Measurements from ENCODE around the gene MYO16. TPM values are rescaled to one million over a fixed set of nuclear protein-coding genes. Genes with fewer than 3 reads are reported as not detected.

Gene MYO16
- total and polyA plus RNA-seq, 2 donors, result 0.16 to 0.19 TPM

DNA sequence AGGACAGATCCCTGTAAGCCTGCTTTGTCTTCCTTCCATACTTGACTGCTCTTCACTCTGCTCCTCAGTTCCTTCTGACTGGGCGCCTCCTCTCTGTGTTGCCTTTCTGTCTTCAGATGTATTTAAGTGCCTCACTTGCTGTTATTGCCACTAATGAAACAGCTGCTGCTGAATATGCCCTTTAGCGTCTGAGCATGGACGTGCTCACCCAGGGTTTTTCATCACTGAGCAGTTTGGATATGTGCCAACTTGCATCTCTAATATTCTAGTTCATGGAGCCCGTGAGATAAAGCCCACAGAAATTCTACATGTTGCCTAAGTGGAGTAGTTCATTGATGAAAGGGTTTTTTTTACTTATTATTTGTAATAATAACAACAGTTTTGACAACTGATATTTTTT is 198.2 kb downstream of the MYO16 start:
- no peak for DNase-seq (ENCODE audit: low read depth in 6 of 9, low spot score in 9 of 9)
- Histone ChIP-seq H3K36me3 (ENCODE audit: control insufficient read depth in 2 of 2, insufficient read depth in 2 of 2, low read length in 1 of 2) (no peaks in the 10 kb centered on the region), H3K27me3 (ENCODE audit: control insufficient read depth in 2 of 2, insufficient read depth in 1 of 2, low read length in 1 of 2) (no peaks in the 10 kb centered on the region), H3K27ac (ENCODE audit: low read depth in 1 of 2, low read length in 1 of 2) (no peak overlapping the region), H3K9me3 (ENCODE audit: control insufficient read depth in 2 of 2, insufficient read depth in 1 of 2, low read length in 1 of 2) (no peaks in the 10 kb centered on the region), H3K4me1 (ENCODE audit: control insufficient read depth in 2 of 2, insufficient read depth in 2 of 2, low read length in 2 of 2) (no peaks in the 10 kb centered on the region), H3K4me3 (ENCODE audit: low read length in 2 of 2) (no peak overlapping the region)
- WGBS, result 92% methylated on average over 4 of the region's 4 CpGs

DNA sequence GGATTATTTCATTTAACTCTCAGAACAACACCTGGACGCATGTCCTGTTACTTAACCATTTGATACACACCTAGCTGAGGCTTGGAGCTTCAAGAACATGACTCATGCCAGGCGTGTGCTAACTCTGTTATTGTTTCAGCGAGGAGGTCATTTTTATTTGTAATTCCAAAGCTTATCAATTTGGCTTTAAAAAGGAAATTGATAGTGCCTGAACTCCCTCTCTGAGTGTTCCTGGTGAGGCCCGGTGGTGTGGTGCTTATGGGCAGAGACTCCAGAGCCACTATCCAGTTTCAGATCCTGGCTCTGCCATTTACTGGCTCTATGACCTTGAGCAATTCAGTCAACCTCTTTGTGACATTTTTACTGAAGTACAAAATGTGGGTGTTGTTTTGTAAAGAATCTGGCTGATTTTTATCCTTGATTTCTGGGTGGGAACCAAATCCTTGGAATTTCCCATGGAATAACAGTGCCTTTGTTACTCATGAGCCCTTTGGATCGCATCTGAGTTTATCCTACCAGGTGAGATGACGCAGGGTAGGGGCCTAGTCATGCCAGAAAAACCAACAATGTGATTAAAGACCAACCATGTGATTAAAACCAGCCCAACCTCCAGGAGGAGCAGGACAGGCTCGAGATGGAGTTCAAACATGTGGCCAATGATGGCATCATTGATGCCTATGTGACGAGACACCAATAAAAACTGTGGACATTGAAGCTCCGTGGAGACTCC is 198.8 kb downstream of the MYO16 start:
- Histone ChIP-seq H3K27ac (ENCODE audit: low read depth in 1 of 2, low read length in 1 of 2) (no peak overlapping the region), H3K36me3 (ENCODE audit: control insufficient read depth in 2 of 2, insufficient read depth in 2 of 2, low read length in 1 of 2) (no peaks in the 10 kb centered on the region), H3K4me3 (ENCODE audit: low read length in 2 of 2) (no peak overlapping the region), H3K9me3 (ENCODE audit: control insufficient read depth in 2 of 2, insufficient read depth in 1 of 2, low read length in 1 of 2) (no peaks in the 10 kb centered on the region), H3K27me3 (ENCODE audit: control insufficient read depth in 2 of 2, insufficient read depth in 1 of 2, low read length in 1 of 2) (no peaks in the 10 kb centered on the region), H3K4me1 (ENCODE audit: control insufficient read depth in 2 of 2, insufficient read depth in 2 of 2, low read length in 2 of 2) (no peaks in the 10 kb centered on the region)
- WGBS, result 80% methylated on average over 9 of the region's 9 CpGs
- DNase-seq (ENCODE audit: low read depth in 6 of 9, low spot score in 9 of 9), result no peak

GRCh38 chr13:108830916-108831315 is 201.5 kb downstream of the MYO16 start:
- Histone ChIP-seq H3K4me3 (ENCODE audit: low read length in 2 of 2) (no peak overlapping the region), H3K9me3 (ENCODE audit: control insufficient read depth in 2 of 2, insufficient read depth in 1 of 2, low read length in 1 of 2) (no peaks in the 10 kb centered on the region), H3K27me3 (ENCODE audit: control insufficient read depth in 2 of 2, insufficient read depth in 1 of 2, low read length in 1 of 2) (no peaks in the 10 kb centered on the region), H3K27ac (ENCODE audit: low read depth in 1 of 2, low read length in 1 of 2) (no peak overlapping the region), H3K4me1 (ENCODE audit: control insufficient read depth in 2 of 2, insufficient read depth in 2 of 2, low read length in 2 of 2) (no peaks in the 10 kb centered on the region), H3K36me3 (ENCODE audit: control insufficient read depth in 2 of 2, insufficient read depth in 2 of 2, low read length in 1 of 2) (no peaks in the 10 kb centered on the region)
- 83% methylated on average over 3 of the region's 3 CpGs for WGBS
- no peak for DNase-seq (ENCODE audit: low read depth in 6 of 9, low spot score in 9 of 9)

- no peak for DNase-seq (ENCODE audit: low read depth in 6 of 9, low spot score in 9 of 9)
- H3K9me3 ChIP-seq (ENCODE audit: control insufficient read depth in 2 of 2, insufficient read depth in 1 of 2, low read length in 1 of 2), result no peaks in the 10 kb centered on the region
- no peak overlapping the region for H3K4me3 ChIP-seq (ENCODE audit: low read length in 2 of 2)
- H3K4me1 ChIP-seq (ENCODE audit: control insufficient read depth in 2 of 2, insufficient read depth in 2 of 2, low read length in 2 of 2), result no peaks in the 10 kb centered on the region
- no peaks in the 10 kb centered on the region for H3K36me3 ChIP-seq (ENCODE audit: control insufficient read depth in 2 of 2, insufficient read depth in 2 of 2, low read length in 1 of 2)
- no peaks in the 10 kb centered on the region for H3K27me3 ChIP-seq (ENCODE audit: control insufficient read depth in 2 of 2, insufficient read depth in 1 of 2, low read length in 1 of 2)
- WGBS, result 91% methylated on average over 1 of the region's 1 CpG
- no peak overlapping the region for H3K27ac ChIP-seq (ENCODE audit: low read depth in 1 of 2, low read length in 1 of 2)
Measured at GRCh38 chr13:108833531-108833930, 204.1 kb downstream of the MYO16 start.

DNA sequence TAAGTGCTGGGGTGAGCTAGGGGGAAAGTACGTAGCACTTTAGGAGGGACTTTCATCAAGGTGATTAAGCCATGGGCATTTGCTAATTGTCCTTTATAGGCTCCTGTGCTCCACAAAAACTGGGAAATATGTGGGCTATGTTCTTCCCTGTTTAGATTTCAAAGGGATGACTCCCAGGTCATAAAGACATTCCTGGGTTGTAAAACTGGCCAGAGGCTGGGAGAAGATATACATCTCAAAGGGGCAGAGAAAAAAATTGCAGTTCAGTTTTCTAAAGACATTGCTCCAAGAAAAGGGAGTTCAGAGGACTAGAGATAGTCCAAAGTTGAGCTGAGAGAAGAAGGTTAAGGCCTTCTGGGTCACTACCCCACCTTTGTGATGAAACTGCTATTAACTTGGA is 204.8 kb downstream of the MYO16 start:
- no peak overlapping the region for H3K4me3 ChIP-seq (ENCODE audit: low read length in 2 of 2)
- DNase-seq (ENCODE audit: low read depth in 6 of 9, low spot score in 9 of 9), result no peak
- H3K9me3 ChIP-seq (ENCODE audit: control insufficient read depth in 2 of 2, insufficient read depth in 1 of 2, low read length in 1 of 2), result no peaks in the 10 kb centered on the region
- no peak overlapping the region for H3K27ac ChIP-seq (ENCODE audit: low read depth in 1 of 2, low read length in 1 of 2)
- 91% methylated on average over 1 of the region's 1 CpG for WGBS
- no peaks in the 10 kb centered on the region for H3K4me1 ChIP-seq (ENCODE audit: control insufficient read depth in 2 of 2, insufficient read depth in 2 of 2, low read length in 2 of 2)
- H3K27me3 ChIP-seq (ENCODE audit: control insufficient read depth in 2 of 2, insufficient read depth in 1 of 2, low read length in 1 of 2), result no peaks in the 10 kb centered on the region
- H3K36me3 ChIP-seq (ENCODE audit: control insufficient read depth in 2 of 2, insufficient read depth in 2 of 2, low read length in 1 of 2), result no peaks in the 10 kb centered on the region

DNA sequence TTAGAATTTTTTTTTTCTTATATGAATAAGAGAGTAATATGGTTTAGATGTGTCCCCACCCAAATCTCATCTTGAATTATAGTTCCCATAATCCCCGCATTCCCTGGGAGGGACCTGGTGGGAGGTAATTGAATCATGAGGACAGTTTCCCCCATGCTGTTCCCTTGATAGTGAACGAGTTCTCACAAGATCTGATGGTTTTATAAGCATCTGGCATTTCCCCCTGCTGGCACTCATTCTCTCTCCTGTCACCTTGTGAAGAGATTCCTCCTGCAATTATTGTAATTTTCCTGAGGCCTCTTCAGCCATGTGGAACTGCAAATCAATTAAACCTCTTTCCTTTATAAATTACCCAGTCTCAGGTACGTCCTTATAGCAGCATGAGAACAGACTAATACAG is 205.7 kb downstream of the MYO16 start:
- Histone ChIP-seq H3K4me3 (ENCODE audit: low read length in 2 of 2) (no peak overlapping the region), H3K36me3 (ENCODE audit: control insufficient read depth in 2 of 2, insufficient read depth in 2 of 2, low read length in 1 of 2) (no peaks in the 10 kb centered on the region), H3K27ac (ENCODE audit: low read depth in 1 of 2, low read length in 1 of 2) (no peak overlapping the region), H3K4me1 (ENCODE audit: control insufficient read depth in 2 of 2, insufficient read depth in 2 of 2, low read length in 2 of 2) (no peaks in the 10 kb centered on the region), H3K9me3 (ENCODE audit: control insufficient read depth in 2 of 2, insufficient read depth in 1 of 2, low read length in 1 of 2) (no peaks in the 10 kb centered on the region), H3K27me3 (ENCODE audit: control insufficient read depth in 2 of 2, insufficient read depth in 1 of 2, low read length in 1 of 2) (no peaks in the 10 kb centered on the region)
- WGBS, result 65% methylated on average over 3 of the region's 3 CpGs
- no peak for DNase-seq (ENCODE audit: low read depth in 6 of 9, low spot score in 9 of 9)

DNA sequence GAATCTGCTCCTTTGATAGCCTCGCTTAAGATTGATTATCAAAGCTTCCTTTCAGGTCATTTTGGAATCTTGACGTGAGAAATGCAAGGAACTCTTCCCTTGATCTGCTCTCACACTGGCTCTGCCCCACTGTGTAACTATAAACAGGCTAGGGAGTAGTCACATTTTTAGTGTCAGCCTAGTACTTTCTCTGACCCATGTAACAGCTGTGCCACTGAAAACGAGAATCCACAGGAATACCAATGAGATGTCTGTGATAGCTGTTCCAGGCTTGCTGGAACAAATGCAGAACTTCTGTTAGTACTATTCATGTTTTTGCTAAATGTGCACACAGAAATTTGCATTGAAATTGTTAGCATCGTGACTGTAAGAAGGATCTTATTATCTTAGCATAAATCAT is 221.3 kb downstream of the MYO16 start:
- Histone ChIP-seq H3K27ac (ENCODE audit: low read depth in 1 of 2, low read length in 1 of 2) (no peak overlapping the region), H3K4me3 (ENCODE audit: low read length in 2 of 2) (no peak overlapping the region), H3K27me3 (ENCODE audit: control insufficient read depth in 2 of 2, insufficient read depth in 1 of 2, low read length in 1 of 2) (no peaks in the 10 kb centered on the region), H3K36me3 (ENCODE audit: control insufficient read depth in 2 of 2, insufficient read depth in 2 of 2, low read length in 1 of 2) (no peaks in the 10 kb centered on the region), H3K4me1 (ENCODE audit: control insufficient read depth in 2 of 2, insufficient read depth in 2 of 2, low read length in 2 of 2) (no peaks in the 10 kb centered on the region), H3K9me3 (ENCODE audit: control insufficient read depth in 2 of 2, insufficient read depth in 1 of 2, low read length in 1 of 2) (no peaks in the 10 kb centered on the region)
- no peak for DNase-seq (ENCODE audit: low read depth in 6 of 9, low spot score in 9 of 9)
- 66% methylated on average over 4 of the region's 4 CpGs for WGBS

GRCh38 chr13:108851660-108852059 is 222.2 kb downstream of the MYO16 start:
- Histone ChIP-seq H3K36me3 (ENCODE audit: control insufficient read depth in 2 of 2, insufficient read depth in 2 of 2, low read length in 1 of 2) (no peaks in the 10 kb centered on the region), H3K9me3 (ENCODE audit: control insufficient read depth in 2 of 2, insufficient read depth in 1 of 2, low read length in 1 of 2) (no peaks in the 10 kb centered on the region), H3K27ac (ENCODE audit: low read depth in 1 of 2, low read length in 1 of 2) (no peak overlapping the region), H3K4me3 (ENCODE audit: low read length in 2 of 2) (no peak overlapping the region), H3K4me1 (ENCODE audit: control insufficient read depth in 2 of 2, insufficient read depth in 2 of 2, low read length in 2 of 2) (no peaks in the 10 kb centered on the region), H3K27me3 (ENCODE audit: control insufficient read depth in 2 of 2, insufficient read depth in 1 of 2, low read length in 1 of 2) (no peaks in the 10 kb centered on the region)
- WGBS, result 74% methylated on average over 4 of the region's 4 CpGs
- DNase-seq (ENCODE audit: low read depth in 6 of 9, low spot score in 9 of 9), result no peak

- no peaks in the 10 kb centered on the region for H3K36me3 ChIP-seq (ENCODE audit: control insufficient read depth in 2 of 2, insufficient read depth in 2 of 2, low read length in 1 of 2)
- 97% methylated on average over 10 of the region's 10 CpGs for WGBS
- H3K27me3 ChIP-seq (ENCODE audit: control insufficient read depth in 2 of 2, insufficient read depth in 1 of 2, low read length in 1 of 2), result no peaks in the 10 kb centered on the region
- no peak overlapping the region for H3K27ac ChIP-seq (ENCODE audit: low read depth in 1 of 2, low read length in 1 of 2)
- H3K9me3 ChIP-seq (ENCODE audit: control insufficient read depth in 2 of 2, insufficient read depth in 1 of 2, low read length in 1 of 2), result no peaks in the 10 kb centered on the region
- DNase-seq (ENCODE audit: low read depth in 6 of 9, low spot score in 9 of 9), result no peak
- H3K4me1 ChIP-seq (ENCODE audit: control insufficient read depth in 2 of 2, insufficient read depth in 2 of 2, low read length in 2 of 2), result no peaks in the 10 kb centered on the region
- no peak overlapping the region for H3K4me3 ChIP-seq (ENCODE audit: low read length in 2 of 2)
Measured at GRCh38 chr13:108853031-108853430, 223.6 kb downstream of the MYO16 start.
